Testis (tissue), 2 donors: Measurements from ENCODE around the gene SPTBN4.

ENCODE experiments used
- CTCF ChIP-seq, 3 experiments: fragments of 450-650 bp in 2 of 3; fragments of 200-600 bp in 1 of 3; sonication (generic) in 1 of 3; IDR thresholded peaks; one replicate each; pipeline ENCODE4 v1.5.1; 2016 to 2019; ENCODE audit warnings: antibody characterized with exemption in 3 of 3, mild to moderate bottlenecking in 2 of 3, moderate library complexity in 1 of 3
- POLR2A ChIP-seq: fragments of 450-650 bp; IDR thresholded peaks from one replicate; pipeline ENCODE4 v1.6.1; 2017; ENCODE audit warnings: antibody characterized with exemption, mild to moderate bottlenecking, moderate library complexity

- TF ChIP-seq CTCF (IDR thresholded peaks at IDR 0.05): no peak
- TF ChIP-seq POLR2A: no peak
These were observed 155.4 kb downstream of the SPTBN4 start for GRCh38 chr19:40621966-40622772.
